ENCODE data around the gene TREH. TPM values are rescaled to one million over a fixed set of nuclear protein-coding genes. Genes with fewer than 3 reads are reported as not detected.

TREH gene
- total and polyA plus RNA-seq, 2 of the 8 experiments (the other 6 are each of a cell fraction or from before 2014, with no cell fraction given), result 0.03 TPM; not detected in 1

DNA sequence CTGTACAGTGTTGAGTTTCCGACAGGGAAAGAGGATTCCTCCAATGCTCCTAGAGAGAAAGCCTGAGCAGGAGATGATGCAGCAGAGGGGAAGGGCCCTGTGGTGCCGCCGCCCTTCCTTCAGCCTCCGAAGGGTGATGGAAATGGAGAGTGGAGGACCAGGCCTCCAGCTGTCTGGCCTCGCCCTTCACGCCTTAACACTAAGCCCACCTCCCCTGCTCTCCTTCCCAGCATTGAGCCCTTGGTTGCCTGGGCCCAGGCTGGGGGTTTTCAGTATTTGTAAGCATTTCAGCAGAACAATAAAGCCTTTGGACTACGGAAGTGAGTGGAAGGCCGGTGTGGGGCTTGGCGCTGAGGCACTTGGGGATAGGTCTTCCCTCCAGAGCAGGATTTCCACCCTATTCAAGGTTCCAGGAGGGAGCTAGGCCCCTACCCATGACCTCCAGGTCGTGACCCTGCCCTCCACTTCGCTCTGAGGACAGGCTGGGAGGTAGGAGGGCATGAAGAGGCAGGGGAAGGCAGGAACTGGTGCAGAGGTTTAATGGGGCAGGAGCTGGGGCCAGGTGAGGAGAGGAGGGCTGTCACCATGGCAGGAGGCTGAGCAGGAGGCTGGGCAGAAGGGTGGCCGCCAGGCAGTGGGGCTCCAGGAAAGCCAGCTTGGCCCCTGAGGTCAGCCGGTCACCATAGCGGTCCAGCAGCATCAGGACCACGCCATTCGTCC lies 21.6 kb downstream of the TREH start:
- Histone ChIP-seq H3K9ac (replicated peaks in 1 of 4; ENCODE audit: extremely low read depth in 1 of 4, low read depth in 3 of 4, low read length in 3 of 4) (no peak overlapping the region), H4K20me1 (replicated peaks in 1 of 2; ENCODE audit: control insufficient read depth in 1 of 2, insufficient read depth in 2 of 2, low read length in 2 of 2) (peaks cover 2 to 6% of the 10 kb centered on the region in 2 experiments)

More for the DNA sequence above, 21.6 kb downstream of the TREH start:
- Histone ChIP-seq H2BK20ac (ENCODE audit: low read length) (no peak overlapping the region), H3K79me1 (ENCODE audit: low read depth, low read length) (no peaks in the 10 kb centered on the region), H2AK5ac (ENCODE audit: low read depth, low read length) (no peak overlapping the region), H4K5ac (ENCODE audit: insufficient read length, low read depth, low read length) (no peak overlapping the region), H2BK120ac (replicated peaks; ENCODE audit: low read depth, low read length) (no peak overlapping the region), H3K27me3 (replicated peaks in 1 of 4; ENCODE audit: control insufficient read depth in 3 of 4, extremely low read depth in 1 of 4, insufficient read depth in 3 of 4, low read length in 3 of 4) (no peaks in the 10 kb centered on the region), H2BK15ac (ENCODE audit: low read length) (no peak overlapping the region), H3K18ac (ENCODE audit: extremely low read depth, low read length) (no peak overlapping the region), H4K8ac (ENCODE audit: extremely low read depth, insufficient read depth, low read length) (peak overlapping the region; percentile 66), H3K79me2 (ENCODE audit: control insufficient read depth in 1 of 2, insufficient read depth in 2 of 2, low read length in 2 of 2) (no peaks in the 10 kb centered on the region), H2BK12ac (ENCODE audit: low read depth, low read length) (no peak overlapping the region), H3K23ac (ENCODE audit: insufficient read length) (no peak overlapping the region), H3K9me3 (ENCODE audit: insufficient read depth in 2 of 2, low read depth in 1 of 2, low read length in 1 of 2) (no peaks in the 10 kb centered on the region), H3K27ac (ENCODE audit: low read depth, low read length) (0 out of 2 replicates have a peak overlapping the region, but pooled peaks have one; percentile 12), H3K14ac (ENCODE audit: insufficient read length) (no peak overlapping the region), H3K56ac (replicated peaks; ENCODE audit: insufficient read length, low read depth, low read length) (no peak overlapping the region), H2BK5ac (ENCODE audit: low read depth, low read length) (peak overlapping the region; percentile 75; the same call in 1 of the 2 replicates), H3K36me3 (ENCODE audit: control insufficient read depth in 2 of 4, insufficient read depth in 4 of 4, low read length in 3 of 4) (peaks cover 0 to 19% (median 9%) of the 10 kb centered on the region in 4 experiments; a peak in 5 of 8 replicates), H3K4me2 (ENCODE audit: insufficient read depth in 1 of 2, low read depth in 2 of 2, low read length in 2 of 2) (no peak overlapping the region), H4K91ac (replicated peaks; ENCODE audit: insufficient read length, low read length) (no peak overlapping the region), H3K23me2 (ENCODE audit: low read depth, low read length) (no peaks in the 10 kb centered on the region), H2AFZ (ENCODE audit: low read length) (no peak overlapping the region), H3K4me3 (ENCODE audit: extremely low read depth in 1 of 4, insufficient read depth in 2 of 4, low read depth in 3 of 4, low read length in 4 of 4) (no peak overlapping the region), H3K4ac (replicated peaks; ENCODE audit: insufficient read length, low read depth, low read length) (no peak overlapping the region), H3K4me1 (replicated peaks in 1 of 4; ENCODE audit: control insufficient read depth in 3 of 4, insufficient read depth in 4 of 4, low read length in 3 of 4) (peaks cover 0 to 27% (median 22%) of the 10 kb centered on the region in 4 experiments; a peak in 6 of 7 replicates)
- FAIRE-seq (no peak), DNase-seq (ENCODE audit: low read depth in 1 of 2, low spot score in 2 of 2) (no peak)
- POLR2A ChIA-PET (ENCODE audit: partially characterized antibody), result interaction anchor here (0.6 to 16.1 kb wide), 16 partner anchors 10 to 78 kb away, joined by 3 to 271 read pairs (median 4); partner anchors contain the start of gene PHLDB1
- WGBS, 2 experiments (ENCODE audit: extremely low coverage in 1 of 2, insufficient coverage in 1 of 2, insufficient read length in 1 of 2, insufficient replicate concordance in 2 of 2, low coverage in 1 of 2, low lambda C conversion rate in 2 of 2, missing lambda C conversion rate in 1 of 2), result 82% methylated on average over 16 of the region's 16 CpGs; no CpG with 5 or more reads in 1 of the 2 experiments
- TF ChIP-seq E2F6 (IDR thresholded peaks at IDR 0.05) (no peak), CHD1 (IDR thresholded peaks at IDR 0.05; ENCODE audit: low read depth, low read length) (no peak), GABPA (IDR thresholded peaks at IDR 0.05; ENCODE audit: borderline replicate concordance, insufficient read depth, low read length) (no peak), SIN3A (conservative IDR thresholded peaks at IDR 0.05 in 1 of 2, IDR thresholded peaks at IDR 0.05 in 1 of 2; ENCODE audit: low read depth in 1 of 2, low read length in 2 of 2) (no peak), MAFK (IDR thresholded peaks at IDR 0.05; ENCODE audit: low read depth, low read length) (no peak), CEBPB (IDR thresholded peaks at IDR 0.05; ENCODE audit: low read depth, low read length) (no peak)
- CTCF ChIA-PET (ENCODE audit: partially characterized antibody), result interaction anchor here (0.6 to 8.5 kb wide), 18 partner anchors 12 to 1663 kb away, joined by 3 to 89 read pairs (median 10); partner anchors contain the start of gene PHLDB1
